ENCODE results near the gene ZNF558.
A peak's percentile ranks its signal among the peaks of the same experiment; 100 is the strongest.

ZNF558 gene

GRCh38 chr19:8832132-8833021, at the start of gene ZNF558, which contains the start of gene MBD3L1:
Gene ZNF558 (minus strand): TSS chr19:8832304. CDS start chr19:8822659, 9,645 bp downstream.
Gene MBD3L1 (plus strand): TSS chr19:8832377. CDS start chr19:8842679, 10,302 bp downstream.
- DNase-seq (ENCODE audit: low read depth in 2 of 2, low spot score in 1 of 2): peak; percentile 96 to 98

- DNase-seq (ENCODE audit: low read depth in 2 of 2, low spot score in 1 of 2): no peak
Observed at GRCh38 chr19:8881512-8881911, 49.4 kb upstream of the ZNF558 start.

GRCh38 chr19:8880868-8881488, 48.9 kb upstream of the ZNF558 start:
- DNase-seq (ENCODE audit: low read depth in 2 of 2, low spot score in 1 of 2): no peak

- no peak for DNase-seq (ENCODE audit: low read depth in 2 of 2, low spot score in 1 of 2)
Observed at GRCh38 chr19:8877854-8878705, 46.0 kb upstream of the ZNF558 start.

GRCh38 chr19:8866344-8866743, 34.2 kb upstream of the ZNF558 start:
- DNase-seq (ENCODE audit: low read depth in 2 of 2, low spot score in 1 of 2): no peak

GRCh38 chr19:8858260-8858659, 26.2 kb upstream of the ZNF558 start:
- no peak for DNase-seq (ENCODE audit: low read depth in 2 of 2, low spot score in 1 of 2)

- DNase-seq (ENCODE audit: low read depth in 2 of 2, low spot score in 1 of 2): no peak
Observed at GRCh38 chr19:8850488-8850887, 18.4 kb upstream of the ZNF558 start.

- no peak for DNase-seq (ENCODE audit: low read depth in 2 of 2, low spot score in 1 of 2)
Observed at GRCh38 chr19:8849232-8849631, 17.1 kb upstream of the ZNF558 start.

GRCh38 chr19:8846819-8847218, 14.7 kb upstream of the ZNF558 start:
- no peak for DNase-seq (ENCODE audit: low read depth in 2 of 2, low spot score in 1 of 2)

GRCh38 chr19:8840708-8841107, 8.6 kb upstream of the ZNF558 start:
- DNase-seq (ENCODE audit: low read depth in 2 of 2, low spot score in 1 of 2): no peak

GRCh38 chr19:8835877-8836276, 3.8 kb upstream of the ZNF558 start:
- no peak for DNase-seq (ENCODE audit: low read depth in 2 of 2, low spot score in 1 of 2)

- no peak for DNase-seq (ENCODE audit: low read depth in 2 of 2, low spot score in 1 of 2)
Observed at GRCh38 chr19:8835446-8835845, 3.3 kb upstream of the ZNF558 start.

GRCh38 chr19:8831832-8832131, 322 bp downstream of the ZNF558 start:
- peak in 1 of 2 donors; percentile 16 for DNase-seq (ENCODE audit: low read depth in 2 of 2, low spot score in 1 of 2)

GRCh38 chr19:8831373-8831772, 731 bp downstream of the ZNF558 start:
- no peak for DNase-seq (ENCODE audit: low read depth in 2 of 2, low spot score in 1 of 2)

- no peak for DNase-seq (ENCODE audit: low read depth in 2 of 2, low spot score in 1 of 2)
Observed at GRCh38 chr19:8827277-8827676, 4.8 kb downstream of the ZNF558 start.

GRCh38 chr19:8826371-8826770, 5.7 kb downstream of the ZNF558 start:
- no peak for DNase-seq (ENCODE audit: low read depth in 2 of 2, low spot score in 1 of 2)

GRCh38 chr19:8821748-8822241, 10.3 kb downstream of the ZNF558 start:
- no peak for DNase-seq (ENCODE audit: low read depth in 2 of 2, low spot score in 1 of 2)

- no peak for DNase-seq (ENCODE audit: low read depth in 2 of 2, low spot score in 1 of 2)
Observed at GRCh38 chr19:8820234-8820633, 11.9 kb downstream of the ZNF558 start.

- DNase-seq (ENCODE audit: low read depth in 2 of 2, low spot score in 1 of 2): no peak
Observed at GRCh38 chr19:8815780-8816179, 16.3 kb downstream of the ZNF558 start.

- DNase-seq (ENCODE audit: low read depth in 2 of 2, low spot score in 1 of 2): no peak
Observed at GRCh38 chr19:8814176-8814575, 17.9 kb downstream of the ZNF558 start.

All from stimulated activated CD8-positive, alpha-beta memory T cell treated with anti-CD3 and anti-CD28 coated beads, Interleukin-4, amount 100 ng/mL, for 1 hour (primary cell).